Gastrocnemius medialis (tissue), 4 donors: ENCODE measurements around the gene STAT5A. TPM values are rescaled to one million over a fixed set of nuclear protein-coding genes. Genes with fewer than 3 reads are reported as not detected.

Source experiments
- ATAC-seq, 2 donors: fragments of 150-250 bp; one replicate each; pipeline ENCODE4 v1.9.1; 2016
- DNase-seq, 2 donors: peaks; one replicate each; pipeline ENCODE4 v3.0.0-alpha.2; 2019
- H3K27ac ChIP-seq, 4 donors: fragments of 200-600 bp; sonication (generic); 1 replicate in 1 of 4; 2 replicates in 3 of 4; pipeline ENCODE4 v1.5.1; 2016 to 2018; ENCODE audit warnings: mild to moderate bottlenecking in 2 of 4, moderate library complexity in 1 of 4
- H3K27me3 ChIP-seq, 3 donors: fragments of 200-600 bp; sonication (generic) in 2 of 3; 1 replicate in 1 of 3; 2 replicates in 2 of 3; pipeline versions ENCODE4 v1.5.1 to v1.6.0; 2016 to 2019; ENCODE audit warnings: mild to moderate bottlenecking in 1 of 3, moderate library complexity in 1 of 3
- H3K36me3 ChIP-seq, 2 donors: fragments of 200-600 bp; sonication (generic) in 1 of 2; one replicate each; pipeline ENCODE4 v1.5.1; 2017 to 2018
- H3K4me1 ChIP-seq, 2 donors: fragments of 200-600 bp; sonication (generic) in 1 of 2; one replicate each; pipeline ENCODE4 v1.5.1; 2016 to 2017; ENCODE audit warnings: mild to moderate bottlenecking in 2 of 2
- H3K4me3 ChIP-seq, 4 donors: fragments of 200-600 bp; sonication (generic) in 3 of 4; 1 replicate in 1 of 4; 2 replicates in 3 of 4; pipeline ENCODE4 v1.5.1; 2016 to 2019; ENCODE audit warnings: mild to moderate bottlenecking in 2 of 4
- H3K9me3 ChIP-seq, 3 donors: fragments of 200-600 bp; sonication (generic) in 2 of 3; 1 replicate in 1 of 3; 2 replicates in 2 of 3; pipeline ENCODE4 v1.5.1; 2016 to 2019
- POLR2A ChIP-seq, 2 donors: fragments of 450-650 bp; IDR thresholded peaks; one replicate each; pipeline ENCODE4 v1.6.1; 2017; ENCODE audit warnings: antibody characterized with exemption in 2 of 2, mild to moderate bottlenecking in 2 of 2, moderate library complexity in 2 of 2
- in situ Hi-C, 4 donors: fragments of 200-750 bp; cut with MboI; loops; one replicate each; pipeline versions ENCODE4 v1.15.0 to v1.8.0; 2017; ENCODE audit warnings: low sequenced_read_pairs in 4 of 4
- intact Hi-C: fragments of 100-400 bp; cut with DNase I; formaldehyde crosslinking; loops from one replicate; pipeline ENCODE4 v1.15.1; 2023; ENCODE audit warnings: low total_unique reads
- total RNA-seq, 4 donors: library from RNA; depleted of rRNA; stranded (reverse); fragments of >200 nt; gene quantifications; one replicate each; pipeline versions ENCODE4 v1.1.0 to v1.2.3, GENCODE V29; 2016
- TF ChIP-seq, protein P1 (sequence below), 5 experiments: fragments of 450-650 bp in 3 of 5; fragments of 200-600 bp in 2 of 5; sonication (generic) in 2 of 5; IDR thresholded peaks in 4 of 5; conservative IDR thresholded peaks in 1 of 5; 1 replicate in 4 of 5; 2 replicates in 1 of 5; pipeline ENCODE4 v1.5.1; 2016 to 2019; ENCODE audit warnings: antibody characterized with exemption in 5 of 5, mild to moderate bottlenecking in 3 of 5, moderate library complexity in 3 of 5

STAT5A gene
- total RNA-seq, 4 donors from 2014 or later: 36.0 to 87.0 (median 60.7) TPM

- TF ChIP-seq POLR2A (IDR thresholded peaks at IDR 0.05): peak in 1 of 2 donors; percentile 15
- TF ChIP-seq, protein P1, sequence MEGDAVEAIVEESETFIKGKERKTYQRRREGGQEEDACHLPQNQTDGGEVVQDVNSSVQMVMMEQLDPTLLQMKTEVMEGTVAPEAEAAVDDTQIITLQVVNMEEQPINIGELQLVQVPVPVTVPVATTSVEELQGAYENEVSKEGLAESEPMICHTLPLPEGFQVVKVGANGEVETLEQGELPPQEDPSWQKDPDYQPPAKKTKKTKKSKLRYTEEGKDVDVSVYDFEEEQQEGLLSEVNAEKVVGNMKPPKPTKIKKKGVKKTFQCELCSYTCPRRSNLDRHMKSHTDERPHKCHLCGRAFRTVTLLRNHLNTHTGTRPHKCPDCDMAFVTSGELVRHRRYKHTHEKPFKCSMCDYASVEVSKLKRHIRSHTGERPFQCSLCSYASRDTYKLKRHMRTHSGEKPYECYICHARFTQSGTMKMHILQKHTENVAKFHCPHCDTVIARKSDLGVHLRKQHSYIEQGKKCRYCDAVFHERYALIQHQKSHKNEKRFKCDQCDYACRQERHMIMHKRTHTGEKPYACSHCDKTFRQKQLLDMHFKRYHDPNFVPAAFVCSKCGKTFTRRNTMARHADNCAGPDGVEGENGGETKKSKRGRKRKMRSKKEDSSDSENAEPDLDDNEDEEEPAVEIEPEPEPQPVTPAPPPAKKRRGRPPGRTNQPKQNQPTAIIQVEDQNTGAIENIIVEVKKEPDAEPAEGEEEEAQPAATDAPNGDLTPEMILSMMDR (IDR thresholded peaks at IDR 0.05 in 4 of 5, conservative IDR thresholded peaks at IDR 0.05 in 1 of 5): no peak
- in situ Hi-C loops: no loop called here
Observed at GRCh38 chr17:42266918-42267766, 21.2 kb upstream of the STAT5A start.

GRCh38 chr17:42268236-42268635 is 20.1 kb upstream of the STAT5A start:
- in situ Hi-C loops: no loop called here
- peak overlapping the region in 2 of 4 donors; percentile 58 to 77 for H3K27ac ChIP-seq
- no peak for ATAC-seq

More at GRCh38 chr17:42266918-42267766, 21.2 kb upstream of the STAT5A start:
- no peaks in the 10 kb centered on the region for H3K36me3 ChIP-seq
- no peaks in the 10 kb centered on the region for H3K9me3 ChIP-seq
- intact Hi-C loops: no loop called here
- ATAC-seq: peak; percentile 94 to 96
- peak; percentile 59 for DNase-seq
- no peak overlapping the region for H3K4me3 ChIP-seq
- H3K4me1 ChIP-seq: peaks cover 29 to 43% of the 10 kb centered on the region in 2 donors
- no peaks in the 10 kb centered on the region for H3K27me3 ChIP-seq
- H3K27ac ChIP-seq: peak overlapping the region; percentile 37 to 77 (median 52)

DNA sequence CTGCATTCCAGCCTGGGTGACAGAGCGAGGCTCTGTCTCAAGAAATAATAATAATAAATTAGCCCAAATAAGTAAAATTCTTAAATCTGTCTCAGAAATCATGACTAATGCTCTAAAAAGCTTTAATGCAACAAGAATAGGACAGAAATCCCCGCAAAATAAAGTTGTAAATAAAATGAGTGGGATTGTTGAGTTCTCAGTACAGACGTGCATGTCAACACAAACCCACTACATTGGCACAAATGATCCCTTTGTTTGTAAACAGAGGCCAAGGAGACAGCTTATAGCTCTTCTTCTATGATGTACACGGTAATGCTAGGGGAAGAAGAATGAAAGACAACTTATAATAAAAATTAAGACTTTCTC is 18.1 kb upstream of the STAT5A start:
- H3K4me1 ChIP-seq: peaks cover 53 to 66% of the 10 kb centered on the region in 2 donors
- TF ChIP-seq, protein P1 (IDR thresholded peaks at IDR 0.05 in 4 of 5, conservative IDR thresholded peaks at IDR 0.05 in 1 of 5): no peak
- TF ChIP-seq POLR2A (IDR thresholded peaks at IDR 0.05): no peak
- H3K27ac ChIP-seq: peak overlapping the region; percentile 7 to 63 (median 51)
- no peak overlapping the region for H3K4me3 ChIP-seq
- DNase-seq (no peak), ATAC-seq (no peak)
- intact Hi-C loops: loop anchor here (5.0 kb wide), 1 partner anchor 33 kb away; no protein-coding TSS in a partner anchor
- H3K9me3 ChIP-seq: no peaks in the 10 kb centered on the region
- H3K27me3 ChIP-seq: no peaks in the 10 kb centered on the region
- no peaks in the 10 kb centered on the region for H3K36me3 ChIP-seq
- in situ Hi-C loops: no loop called here

More at GRCh38 chr17:42268236-42268635, 20.1 kb upstream of the STAT5A start:
- H3K9me3 ChIP-seq: no peaks in the 10 kb centered on the region
- H3K4me3 ChIP-seq: no peak overlapping the region
- no peak for DNase-seq
- peaks cover 37 to 49% of the 10 kb centered on the region in 2 donors for H3K4me1 ChIP-seq
- TF ChIP-seq, protein P1 (IDR thresholded peaks at IDR 0.05 in 4 of 5, conservative IDR thresholded peaks at IDR 0.05 in 1 of 5): no peak
- TF ChIP-seq POLR2A (IDR thresholded peaks at IDR 0.05): no peak
- no peaks in the 10 kb centered on the region for H3K27me3 ChIP-seq
- no peaks in the 10 kb centered on the region for H3K36me3 ChIP-seq
- intact Hi-C loops: no loop called here

DNA sequence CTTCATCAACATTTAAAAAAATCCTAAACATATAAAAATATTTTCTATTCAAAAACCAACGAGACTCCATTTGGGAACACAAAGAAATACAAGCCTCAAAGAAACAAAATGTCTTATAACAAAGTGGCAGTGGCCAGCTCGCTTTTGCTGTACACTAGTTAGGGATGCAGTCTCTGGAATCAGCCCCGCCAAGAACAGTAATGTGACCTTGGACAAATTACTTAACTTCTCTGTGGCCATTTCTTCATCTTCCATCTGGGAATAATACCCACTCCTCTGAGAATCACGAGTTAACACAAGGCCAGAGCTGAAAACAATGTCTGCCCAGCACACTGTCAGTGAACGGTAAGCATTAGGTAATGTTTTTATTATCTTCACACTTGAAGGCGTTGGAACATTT is 17.7 kb upstream of the STAT5A start:
- intact Hi-C loops: loop anchor here (5.0 kb wide), 1 partner anchor 33 kb away; no protein-coding TSS in a partner anchor

More for the DNA sequence above, 17.7 kb upstream of the STAT5A start:
- Histone ChIP-seq H3K27ac (peak overlapping the region; percentile 44 to 63 (median 58)), H3K36me3 (no peaks in the 10 kb centered on the region), H3K4me3 (no peak overlapping the region), H3K4me1 (peaks cover 57 to 67% of the 10 kb centered on the region in 2 donors), H3K27me3 (no peaks in the 10 kb centered on the region), H3K9me3 (no peaks in the 10 kb centered on the region)
- TF ChIP-seq POLR2A (IDR thresholded peaks at IDR 0.05): no peak
- in situ Hi-C loops: no loop called here
- DNase-seq (no peak), ATAC-seq (peak; percentile 48 to 62)
